ENCODE measurements around the gene SIM1.
"Not testable (repeated sequence)": the region's sequence is repeated elsewhere in the genome, so short reads cannot be mapped to it uniquely, and the experiment has no call there.

SIM1 gene

GRCh38 chr6:100420711-100421110 is 44.0 kb downstream of the SIM1 start:
- DNase-seq, result no peak

- DNase-seq, result no peak
Measured at GRCh38 chr6:100417036-100417435, 47.7 kb downstream of the SIM1 start.

GRCh38 chr6:100415768-100416167 is 49.0 kb downstream of the SIM1 start:
- DNase-seq, result no peak

- no peak for DNase-seq
Measured at GRCh38 chr6:100412872-100413271, 51.8 kb downstream of the SIM1 start.

GRCh38 chr6:100404051-100404450 is 60.7 kb downstream of the SIM1 start:
- DNase-seq, result no peak

- no peak for DNase-seq
Measured at GRCh38 chr6:100393493-100393892, 71.2 kb downstream of the SIM1 start.

- DNase-seq, result no peak
Measured at GRCh38 chr6:100392423-100392822, 72.3 kb downstream of the SIM1 start.

- DNase-seq, result no peak
Measured at GRCh38 chr6:100388868-100389519, 75.7 kb downstream of the SIM1 start.

GRCh38 chr6:100382767-100383195 is 81.9 kb downstream of the SIM1 start:
- no peak for DNase-seq

GRCh38 chr6:100382031-100382430 is 82.7 kb downstream of the SIM1 start:
- no peak for DNase-seq

GRCh38 chr6:100381111-100381510 is 83.6 kb downstream of the SIM1 start:
- DNase-seq, result no peak

GRCh38 chr6:100379386-100379785 is 85.3 kb downstream of the SIM1 start:
- no peak for DNase-seq

GRCh38 chr6:100378576-100378975 is 86.1 kb downstream of the SIM1 start:
- DNase-seq, result no peak

- no peak for DNase-seq
Measured at GRCh38 chr6:100376103-100376502, 88.6 kb downstream of the SIM1 start.

GRCh38 chr6:100372326-100373091 is 92.2 kb downstream of the SIM1 start:
- no peak for DNase-seq

- DNase-seq, result no peak
Measured at GRCh38 chr6:100371591-100371990, 93.1 kb downstream of the SIM1 start.

GRCh38 chr6:100370265-100370664 is 94.5 kb downstream of the SIM1 start:
- DNase-seq, result no peak

GRCh38 chr6:100366419-100366818 is 98.3 kb downstream of the SIM1 start:
- DNase-seq, result no peak

GRCh38 chr6:100363651-100364050 is 101.1 kb downstream of the SIM1 start:
- no peak for DNase-seq

- not testable (repeated sequence) for DNase-seq
Measured at GRCh38 chr6:100354736-100355641, 109.7 kb downstream of the SIM1 start.

GRCh38 chr6:100353276-100354015 is 111.3 kb downstream of the SIM1 start:
- DNase-seq, result no peak

- DNase-seq, result no peak
Measured at GRCh38 chr6:100350139-100350538, 114.6 kb downstream of the SIM1 start.

- DNase-seq, result no peak
Measured at GRCh38 chr6:100349366-100349765, 115.4 kb downstream of the SIM1 start.
